Transverse colon (tissue), 4 donors: Measurements from ENCODE around the gene MOV10L1. TPM values are rescaled to one million over a fixed set of nuclear protein-coding genes. Genes with fewer than 3 reads are reported as not detected.
A peak's percentile ranks its signal among the peaks of the same experiment; 100 is the strongest.

Experiments used
- DNase-seq: peaks from one replicate; pipeline ENCODE4 v3.0.0-alpha.2; 2019
- H3K27ac ChIP-seq, 4 donors: fragments of 200-600 bp; sonication (generic); 2 replicates each; pipeline ENCODE4 v1.5.1; 2016 to 2018; ENCODE audit warnings: inconsistent platforms in 4 of 4
- H3K27me3 ChIP-seq: fragments of 200-600 bp; sonication (generic); 2 replicates; pipeline ENCODE4 v1.5.1; 2017; ENCODE audit warnings: inconsistent platforms
- H3K36me3 ChIP-seq, 4 donors: fragments of 200-600 bp; sonication (generic); 2 replicates each; pipeline ENCODE4 v1.5.1; 2017 to 2019; ENCODE audit warnings: inconsistent platforms in 4 of 4
- H3K4me1 ChIP-seq, 4 donors: fragments of 200-600 bp; sonication (generic); 2 replicates each; pipeline ENCODE4 v1.5.1; 2017 to 2020; ENCODE audit warnings: inconsistent platforms in 4 of 4
- H3K4me3 ChIP-seq, 4 donors: fragments of 200-600 bp; sonication (generic); 1 replicate in 1 of 4; 2 replicates in 3 of 4; pipeline versions ENCODE4 v1.5.1 to v1.6.1; 2017 to 2019; ENCODE audit warnings: inconsistent platforms in 4 of 4
- H3K9me3 ChIP-seq, 2 donors: fragments of 200-600 bp; sonication (generic); 2 replicates each; pipeline ENCODE4 v1.5.1; 2017 to 2019; ENCODE audit warnings: inconsistent platforms in 2 of 2
- CTCF ChIP-seq, 5 experiments: fragments of 200-600 bp in 3 of 5; fragments of 450-650 bp in 2 of 5; sonication (generic) in 3 of 5; IDR thresholded peaks; 1 replicate in 2 of 5; 2 replicates in 3 of 5; pipeline ENCODE4 v1.5.1; 2016 to 2017; ENCODE audit warnings: antibody characterized with exemption in 5 of 5, inconsistent platforms in 3 of 5, mild to moderate bottlenecking in 2 of 5, moderate library complexity in 1 of 5
- EP300 ChIP-seq: sonication (generic); formaldehyde crosslinking; IDR thresholded peaks from one replicate; pipeline ENCODE4 v1.6.1; 2017; ENCODE audit warnings: antibody characterized with exemption, low read depth
- POLR2A ChIP-seq: fragments of 450-650 bp; IDR thresholded peaks from one replicate; pipeline ENCODE4 v1.6.1; 2016; ENCODE audit warnings: antibody characterized with exemption, mild to moderate bottlenecking, moderate library complexity
- POLR2AphosphoS5 ChIP-seq, 3 donors: sonication (generic); formaldehyde crosslinking; IDR thresholded peaks; one replicate each; pipeline ENCODE4 v1.6.1; 2016; ENCODE audit warnings: antibody characterized with exemption in 3 of 3
- WGBS, 2 donors: methylation state at CpG; one replicate each; pipeline ENCODE4 v1.1.5; 2018; ENCODE audit warnings: low coverage in 1 of 2; 5-methylcytosine and 5-hydroxymethylcytosine counted together
- in situ Hi-C, 4 donors: fragments of 200-750 bp; cut with MboI; loops; one replicate each; pipeline versions ENCODE4 v1.15.0 to v1.15.1; 2017; ENCODE audit warnings: low sequenced_read_pairs in 3 of 4, low pct_ligation_motif_present in 1 of 4, low pct_unique_long_range_greater_than_20kb in 1 of 4
- intact Hi-C: fragments of 100-400 bp; cut with DNase I; formaldehyde crosslinking; loops from one replicate; pipeline ENCODE4 v1.15.1; 2023; ENCODE audit warnings: low total_unique reads
- total RNA-seq, 4 donors: library from RNA; depleted of rRNA; stranded (reverse); fragments of >200 nt; gene quantifications; one replicate each; pipeline ENCODE4 v1.1.0, GENCODE V29; 2016

Gene MOV10L1
- total RNA-seq, 4 donors from 2014 or later, result 0.20 to 0.48 (median 0.41) TPM; not detected in 1

- no peaks in the 10 kb centered on the region for H3K27me3 ChIP-seq
- peak; percentile 47 for DNase-seq
- H3K9me3 ChIP-seq, result no peaks in the 10 kb centered on the region
- TF ChIP-seq EP300 (no peak), POLR2AphosphoS5 (IDR thresholded peaks at IDR 0.05) (no peak), POLR2A (no peak), CTCF (IDR thresholded peaks at IDR 0.05) (no peak)
- H3K4me3 ChIP-seq, result peak overlapping the region in 3 of 4 donors; percentile 41 to 55 (median 42)
- WGBS, 2 donors, result 8% methylated on average over 4 of the region's 4 CpGs; no CpG with 5 or more reads in 1 of the 2 donors
- peaks cover 35 to 67% (median 63%) of the 10 kb centered on the region in 4 donors for H3K4me1 ChIP-seq
- H3K36me3 ChIP-seq, result peaks cover 0 to 6% (median 2%) of the 10 kb centered on the region in 4 donors
- H3K27ac ChIP-seq, result peak overlapping the region; percentile 80 to 93 (median 88)
- intact Hi-C loops, result no loop called here
- in situ Hi-C loops, result no loop called here
Observed at GRCh38 chr22:50189849-50190181, 100.0 kb downstream of the MOV10L1 start.

GRCh38 chr22:50190182-50190940 is 100.6 kb downstream of the MOV10L1 start:
- no peaks in the 10 kb centered on the region for H3K27me3 ChIP-seq
- H3K4me3 ChIP-seq, result peak overlapping the region; percentile 31 to 55 (median 42)
- H3K9me3 ChIP-seq, result no peaks in the 10 kb centered on the region
- intact Hi-C loops (no loop called here), in situ Hi-C loops (no loop called here)
- H3K36me3 ChIP-seq, result peaks cover 0 to 6% (median 2%) of the 10 kb centered on the region in 4 donors
- TF ChIP-seq CTCF (IDR thresholded peaks at IDR 0.05), result peak; percentile 22 to 70 (median 39)
- TF ChIP-seq POLR2AphosphoS5 (IDR thresholded peaks at IDR 0.05), result peak; percentile 36 to 84 (median 79)
- TF ChIP-seq EP300, result no peak
- TF ChIP-seq POLR2A, result peak; percentile 84
- 4% methylated on average over 33 of the region's 43 CpGs; no CpG with 5 or more reads in 1 of the 2 donors for WGBS, 2 donors
- peaks cover 31 to 67% (median 58%) of the 10 kb centered on the region in 4 donors for H3K4me1 ChIP-seq
- peak; percentile 91 for DNase-seq
- H3K27ac ChIP-seq, result peak overlapping the region; percentile 80 to 93 (median 88)

- 43 to 76% methylated on average over 11 to 16 of the region's 18 CpGs for WGBS, 2 donors
- Histone ChIP-seq H3K4me1 (peaks cover 31 to 67% (median 57%) of the 10 kb centered on the region in 4 donors), H3K27ac (peak overlapping the region; percentile 80 to 93 (median 88)), H3K36me3 (peaks cover 0 to 6% (median 2%) of the 10 kb centered on the region in 4 donors), H3K4me3 (peak overlapping the region; percentile 31 to 55 (median 42)), H3K9me3 (no peaks in the 10 kb centered on the region), H3K27me3 (no peaks in the 10 kb centered on the region)
- intact Hi-C loops (no loop called here), in situ Hi-C loops (no loop called here)
- TF ChIP-seq EP300 (no peak), POLR2A (peak; percentile 40), POLR2AphosphoS5 (IDR thresholded peaks at IDR 0.05) (peak; percentile 24 to 58 (median 40))
- DNase-seq, result peak; percentile 78
Observed at GRCh38 chr22:50190941-50191741, 101.3 kb downstream of the MOV10L1 start.

GRCh38 chr22:50192436-50193204 is 102.8 kb downstream of the MOV10L1 start:
- Histone ChIP-seq H3K27ac (peak overlapping the region; percentile 80 to 93 (median 88)), H3K4me3 (no peak overlapping the region), H3K36me3 (peaks cover 0 to 6% (median 2%) of the 10 kb centered on the region in 4 donors), H3K4me1 (peaks cover 24 to 54% (median 43%) of the 10 kb centered on the region in 4 donors), H3K27me3 (no peaks in the 10 kb centered on the region), H3K9me3 (no peaks in the 10 kb centered on the region)
- TF ChIP-seq POLR2AphosphoS5 (IDR thresholded peaks at IDR 0.05) (peak in 1 of 3 donors; percentile 10), CTCF (IDR thresholded peaks at IDR 0.05) (no peak)
- in situ Hi-C loops, result no loop called here
- 64% methylated on average over 18 of the region's 25 CpGs; no CpG with 5 or more reads in 1 of the 2 donors for WGBS, 2 donors
- intact Hi-C loops, result no loop called here
- peak; percentile 64 for DNase-seq
